Spinal cord (tissue), 10 donors: ENCODE data around the gene RNF149. TPM values are rescaled to one million over a fixed set of nuclear protein-coding genes. Genes with fewer than 3 reads are reported as not detected.

Experiments
- DNase-seq, 6 donors: peaks; one replicate each; pipeline versions ENCODE4 v3.0.0 to v3.0.0-alpha.2; 2013 to 2015; ENCODE audit warnings: low spot score in 6 of 6, low read depth in 4 of 6
- H3K27ac ChIP-seq: one replicate; pipeline ENCODE4 v1.5.1; 2013; ENCODE audit warnings: low read depth, low read length, control low read depth
- H3K27me3 ChIP-seq: one replicate; pipeline ENCODE4 v1.6.1; 2013; ENCODE audit warnings: low read length; ENCODE audit not compliant: control insufficient read depth, insufficient read depth
- H3K36me3 ChIP-seq: one replicate; pipeline ENCODE4 v1.6.1; 2013; ENCODE audit warnings: low read length; ENCODE audit not compliant: control insufficient read depth, insufficient read depth
- H3K4me1 ChIP-seq: one replicate; pipeline ENCODE4 v1.6.1; 2013; ENCODE audit warnings: low read length; ENCODE audit not compliant: control insufficient read depth, insufficient read depth
- H3K4me3 ChIP-seq: one replicate; pipeline ENCODE4 v1.5.1; 2013; ENCODE audit warnings: low read depth, low read length, control low read depth
- H3K9me3 ChIP-seq: one replicate; pipeline ENCODE4 v1.6.1; 2013; ENCODE audit warnings: low read length; ENCODE audit not compliant: control insufficient read depth, insufficient read depth
- WGBS: methylation state at CpG from one replicate; pipeline ENCODE4 v1.1.5; 2013; ENCODE audit warnings: missing lambda C conversion rate; ENCODE audit not compliant: insufficient coverage; 5-methylcytosine and 5-hydroxymethylcytosine counted together
- polyA plus RNA-seq, 2 donors: library from polyadenylated mRNA; unstranded; fragments of 120-200 nt; gene quantifications; one replicate each; pipeline ENCODE4 v1.2.1, GENCODE V29; 2013; ENCODE audit not compliant: insufficient read length in 2 of 2
- total RNA-seq, 2 donors: library from RNA; depleted of rRNA in 1 of 2; stranded (reverse); fragments of 120-200 nt in 1 of 2; fragments of >200 nt in 1 of 2; gene quantifications; one replicate each; pipeline versions ENCODE4 v1.2.3 to v1.2.4, GENCODE V29; 2013 to 2014
- donor health status: healthy.

Gene RNF149
- total and polyA plus RNA-seq, 4 donors = 31.8 to 55.8 (median 39.7) TPM

- H3K4me1 ChIP-seq = peaks cover 7% of the 10 kb centered on the region
- H3K4me3 ChIP-seq = no peak overlapping the region
- WGBS = 77% methylated on average over 4 of the region's 7 CpGs
- H3K27me3 ChIP-seq = no peaks in the 10 kb centered on the region
- DNase-seq = peak in 1 of 6 donors; percentile 34
- H3K27ac ChIP-seq = no peak overlapping the region
- H3K9me3 ChIP-seq = no peaks in the 10 kb centered on the region
- H3K36me3 ChIP-seq = no peaks in the 10 kb centered on the region
Observed at GRCh38 chr2:101349893-101350662, 41.6 kb upstream of the RNF149 start.

DNA sequence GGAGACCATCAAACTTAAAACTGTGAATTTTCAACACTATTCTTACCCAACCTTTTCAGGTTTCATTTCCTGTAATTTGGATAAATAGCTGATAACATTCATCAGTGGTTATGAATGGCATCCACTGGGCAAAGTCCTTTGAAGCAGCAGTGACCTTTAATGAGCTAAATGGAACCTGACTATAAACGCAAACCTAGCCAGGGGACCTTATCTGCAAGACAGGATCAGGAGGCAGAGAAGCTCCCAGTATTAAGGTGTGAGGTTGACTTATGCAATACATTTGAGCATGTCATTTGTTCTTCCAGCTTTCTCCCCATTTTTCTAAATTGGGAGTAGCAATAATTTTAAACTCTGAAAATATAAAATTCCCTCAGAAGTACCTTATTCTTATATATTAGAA, 40.4 kb upstream of the RNF149 start:
- Histone ChIP-seq H3K27ac (no peak overlapping the region), H3K36me3 (no peaks in the 10 kb centered on the region)
- WGBS = no CpG with 5 or more reads among the region's 1 CpG

DNA sequence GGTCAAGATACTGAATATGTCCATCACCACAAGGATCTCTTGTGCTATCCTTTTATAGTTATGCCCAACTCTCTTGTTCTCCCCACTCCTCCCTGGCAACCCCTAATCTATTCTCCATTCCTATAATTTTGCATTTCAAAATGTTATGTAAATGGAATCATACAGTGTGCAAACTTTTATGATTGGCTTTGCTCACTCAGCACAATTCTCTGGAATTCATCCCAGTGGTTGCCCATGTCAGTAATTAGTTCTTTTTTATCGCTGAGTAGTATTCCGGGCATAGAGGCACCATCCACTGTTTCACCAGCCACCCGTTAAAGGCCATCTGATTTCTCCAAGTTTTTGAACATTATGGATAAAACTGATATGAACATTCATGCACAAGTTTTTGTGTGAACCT, 38.4 kb upstream of the RNF149 start:
- Histone ChIP-seq H3K4me3 (no peak overlapping the region), H3K27ac (no peak overlapping the region), H3K27me3 (no peaks in the 10 kb centered on the region), H3K4me1 (peaks cover 18% of the 10 kb centered on the region), H3K9me3 (no peaks in the 10 kb centered on the region), H3K36me3 (no peaks in the 10 kb centered on the region)
- DNase-seq = no peak
- no CpG with 5 or more reads among the region's 3 CpGs for WGBS

More for the DNA sequence above, 40.4 kb upstream of the RNF149 start:
- no peaks in the 10 kb centered on the region for H3K9me3 ChIP-seq
- no peaks in the 10 kb centered on the region for H3K27me3 ChIP-seq
- H3K4me3 ChIP-seq = no peak overlapping the region
- H3K4me1 ChIP-seq = peaks cover 12% of the 10 kb centered on the region
- DNase-seq = no peak

DNA sequence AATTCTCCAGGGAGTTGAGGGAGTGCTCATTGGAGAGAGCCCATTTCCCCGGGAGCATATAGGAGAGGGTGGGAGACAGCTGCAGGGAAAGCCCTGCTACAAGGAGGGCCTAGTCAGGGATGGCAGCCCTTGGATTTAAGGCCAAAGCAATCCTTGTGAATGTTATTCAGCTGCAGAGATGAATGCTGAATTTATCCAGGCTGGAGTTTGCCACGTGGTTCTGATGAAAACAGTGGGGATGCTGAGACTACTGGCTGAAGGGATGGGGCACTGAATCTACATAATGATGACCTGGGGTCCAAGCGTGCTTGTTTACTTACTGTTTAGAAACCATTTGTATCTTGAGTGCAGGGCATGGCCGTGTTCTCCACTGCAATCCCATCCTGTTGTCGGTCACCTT, 35.6 kb upstream of the RNF149 start:
- H3K27ac ChIP-seq = no peak overlapping the region
- H3K36me3 ChIP-seq = no peaks in the 10 kb centered on the region
- WGBS = 52% methylated on average over 5 of the region's 5 CpGs
- H3K4me3 ChIP-seq = no peak overlapping the region
- H3K9me3 ChIP-seq = no peaks in the 10 kb centered on the region
- no peaks in the 10 kb centered on the region for H3K27me3 ChIP-seq
- no peak for DNase-seq
- H3K4me1 ChIP-seq = peaks cover 11% of the 10 kb centered on the region

- Histone ChIP-seq H3K27ac (no peak overlapping the region), H3K27me3 (no peaks in the 10 kb centered on the region), H3K4me3 (no peak overlapping the region), H3K36me3 (no peaks in the 10 kb centered on the region), H3K9me3 (no peaks in the 10 kb centered on the region), H3K4me1 (peaks cover 11% of the 10 kb centered on the region)
- no peak for DNase-seq
- 89% methylated on average over 15 of the region's 15 CpGs for WGBS
Observed at GRCh38 chr2:101342625-101343008, 34.1 kb upstream of the RNF149 start.

GRCh38 chr2:101341901-101342624, 33.6 kb upstream of the RNF149 start:
- 64% methylated on average over 21 of the region's 21 CpGs for WGBS
- Histone ChIP-seq H3K27me3 (no peaks in the 10 kb centered on the region), H3K27ac (no peak overlapping the region), H3K9me3 (no peaks in the 10 kb centered on the region), H3K36me3 (no peaks in the 10 kb centered on the region), H3K4me1 (peaks cover 11% of the 10 kb centered on the region), H3K4me3 (no peak overlapping the region)
- DNase-seq = peak; percentile 28 to 90 (median 60)

GRCh38 chr2:101341421-101341820, 32.9 kb upstream of the RNF149 start:
- WGBS = no CpG with 5 or more reads among the region's 7 CpGs
- no peak for DNase-seq
- Histone ChIP-seq H3K9me3 (no peaks in the 10 kb centered on the region), H3K4me3 (no peak overlapping the region), H3K27me3 (no peaks in the 10 kb centered on the region), H3K4me1 (peaks cover 11% of the 10 kb centered on the region), H3K27ac (no peak overlapping the region), H3K36me3 (no peaks in the 10 kb centered on the region)

GRCh38 chr2:101340141-101340551, 31.6 kb upstream of the RNF149 start:
- Histone ChIP-seq H3K27ac (no peak overlapping the region), H3K4me3 (no peak overlapping the region), H3K36me3 (no peaks in the 10 kb centered on the region), H3K27me3 (no peaks in the 10 kb centered on the region), H3K9me3 (no peaks in the 10 kb centered on the region), H3K4me1 (peaks cover 11% of the 10 kb centered on the region)
- 80% methylated on average over 1 of the region's 1 CpG for WGBS
- no peak for DNase-seq

- no peaks in the 10 kb centered on the region for H3K36me3 ChIP-seq
- no peaks in the 10 kb centered on the region for H3K9me3 ChIP-seq
- WGBS = 33% methylated on average over 1 of the region's 4 CpGs
- H3K4me1 ChIP-seq = peaks cover 10% of the 10 kb centered on the region
- H3K27me3 ChIP-seq = no peaks in the 10 kb centered on the region
- no peak for DNase-seq
- H3K27ac ChIP-seq = no peak overlapping the region
- H3K4me3 ChIP-seq = no peak overlapping the region
Observed at GRCh38 chr2:101339266-101339880, 30.9 kb upstream of the RNF149 start.
